ENCODE measurements around the gene CCDC137. TPM values are rescaled to one million over a fixed set of nuclear protein-coding genes. Genes with fewer than 3 reads are reported as not detected.

CCDC137 gene
- total and polyA plus RNA-seq, 2 of the 13 experiments (the other 11 are each of a cell fraction or from before 2014, with no cell fraction given) = 14.6 to 39.1 TPM

GRCh38 chr17:81636505-81637288, 29.8 kb upstream of the CCDC137 start, which contains the start of the genes NPLOC4 and TSPAN10 (continued):
- TF ChIP-seq ZNF7 (CRISPR knock-in tag; IDR thresholded peaks at IDR 0.05) (peak; percentile 54; the same call in 1 of the 2 replicates), MYNN (CRISPR knock-in tag; IDR thresholded peaks at IDR 0.05; ENCODE audit: low read depth) (peak; percentile 53; the same call in 1 of the 2 replicates), HNF4G (IDR thresholded peaks at IDR 0.05; ENCODE audit: borderline replicate concordance, low read depth, low read length) (peak; percentile 34), HNF4G (CRISPR knock-in tag; IDR thresholded peaks at IDR 0.05; ENCODE audit: borderline replicate concordance, low read depth) (no peak), DRAP1 (CRISPR knock-in tag; IDR thresholded peaks at IDR 0.05) (peak; percentile 47; the same call in 1 of the 2 replicates), SMARCC2 (IDR thresholded peaks at IDR 0.05) (no peak), ZFP41 (CRISPR knock-in tag; IDR thresholded peaks at IDR 0.05; ENCODE audit: borderline replicate concordance) (no peak), NFYC (CRISPR knock-in tag; IDR thresholded peaks at IDR 0.05) (peak; percentile 68), ZBTB10 (CRISPR knock-in tag; IDR thresholded peaks at IDR 0.05; ENCODE audit: borderline replicate concordance) (no peak; the same call in 1 of the 2 replicates), KLF11 (CRISPR knock-in tag; IDR thresholded peaks at IDR 0.05) (peak; percentile 41; the same call in 1 of the 2 replicates), ZNF83 (CRISPR knock-in tag; IDR thresholded peaks at IDR 0.05; ENCODE audit: borderline replicate concordance) (no peak), ZBTB3 (CRISPR knock-in tag; IDR thresholded peaks at IDR 0.05; ENCODE audit: borderline replicate concordance, low read depth) (peak; percentile 71; the same call in 1 of the 2 replicates), MED1 (CRISPR knock-in tag; IDR thresholded peaks at IDR 0.05) (peak; percentile 82), ZNF414 (CRISPR knock-in tag; IDR thresholded peaks at IDR 0.05) (peak; percentile 89), TRIM22 (IDR thresholded peaks at IDR 0.05) (no peak), GATAD1 (CRISPR knock-in tag; IDR thresholded peaks at IDR 0.05) (peak; percentile 96), ZNF468 (CRISPR knock-in tag; IDR thresholded peaks at IDR 0.05) (no peak), DBP (CRISPR knock-in tag; IDR thresholded peaks at IDR 0.05; ENCODE audit: not compliant biosample characterization) (no peak), REPIN1 (CRISPR knock-in tag; IDR thresholded peaks at IDR 0.05; ENCODE audit: borderline replicate concordance, low read depth) (peak; percentile 87), ZNF644 (CRISPR knock-in tag; IDR thresholded peaks at IDR 0.05; ENCODE audit: low read depth) (no peak), RFXAP (CRISPR knock-in tag; IDR thresholded peaks at IDR 0.05; ENCODE audit: borderline replicate concordance) (peak; percentile 86), YEATS4 (CRISPR knock-in tag; IDR thresholded peaks at IDR 0.05; ENCODE audit: borderline replicate concordance) (peak; percentile 97), ZNF124 (CRISPR knock-in tag; IDR thresholded peaks at IDR 0.05) (peak; percentile 75; the same call in 1 of the 2 replicates), ZNF567 (CRISPR knock-in tag; IDR thresholded peaks at IDR 0.05; ENCODE audit: borderline replicate concordance) (no peak), KDM5B (CRISPR knock-in tag; IDR thresholded peaks at IDR 0.05; ENCODE audit: borderline replicate concordance) (peak; percentile 83; the same call in 1 of the 2 replicates)
